PC-3 (cell line): ENCODE data around the gene CCDC169. TPM values are rescaled to one million over a fixed set of nuclear protein-coding genes. Genes with fewer than 3 reads are reported as not detected.

Source experiments
- ATAC-seq: fragments of 200-7000 bp; cut with Tn5 transposase; 2 replicates; pipeline ENCODE4 v1.9.1; 2020; ENCODE audit warnings: mild to moderate bottlenecking, moderate library complexity
- BruUV-seq: library from RNA; stranded (reverse); fragments of 400-500 nt; replicated peaks from 2 replicates; lab custom pipeline; 2021; lab: Mats Ljungman, UMichigan
- CTCF ChIA-PET: fragments of 300-600 bp; sonication (Branson Sonifier 250); formaldehyde crosslinking; loops from one replicate; lab custom pipeline; 2022; ENCODE audit warnings: antibody characterized with exemption; lab: Charles Lee
- POLR2A ChIA-PET: fragments of 300-600 bp; sonication (Branson Sonifier 250); formaldehyde crosslinking; loops from one replicate; lab custom pipeline; 2022; ENCODE audit warnings: antibody characterized with exemption; ENCODE audit not compliant: unreplicated experiment; lab: Charles Lee
- DNase-seq: peaks from one replicate; pipeline ENCODE4 v3.0.0-alpha.2; 2015
- H2AFZ ChIP-seq: fragments of 300-600 bp; sonication (generic); 2 replicates; pipeline ENCODE4 v1.6.0; 2016; ENCODE audit warnings: antibody characterized with exemption, low read length
- H3F3A ChIP-seq: fragments of 300-600 bp; sonication (generic); one replicate; pipeline ENCODE4 v1.6.0; 2017; ENCODE audit warnings: antibody characterized with exemption, low read length, control low read depth, mild to moderate bottlenecking; ENCODE audit not compliant: unreplicated experiment
- H3K27ac ChIP-seq: fragments of 300-600 bp; sonication (generic); 2 replicates; pipeline ENCODE4 v1.5.1; 2016; ENCODE audit warnings: mild to moderate bottlenecking, low read length
- H3K27me3 ChIP-seq: fragments of 300-600 bp; sonication (generic); 2 replicates; pipeline ENCODE4 v1.6.1; 2016; ENCODE audit warnings: low read length, mixed read lengths
- H3K36me3 ChIP-seq: fragments of 300-600 bp; sonication (generic); 2 replicates; pipeline ENCODE4 v1.6.1; 2016; ENCODE audit warnings: low read depth, mixed run types, low read length, mixed read lengths
- H3K4me1 ChIP-seq: fragments of 300-600 bp; sonication (generic); 2 replicates; pipeline ENCODE4 v1.5.1; 2016; ENCODE audit warnings: low read length; ENCODE audit not compliant: insufficient read depth
- H3K4me2 ChIP-seq: fragments of 300-600 bp; sonication (generic); 2 replicates; pipeline ENCODE4 v1.6.0; 2016; ENCODE audit warnings: low read length
- H3K4me3 ChIP-seq: fragments of 300-600 bp; sonication (generic); 2 replicates; pipeline ENCODE4 v1.5.1; 2016; ENCODE audit warnings: mild to moderate bottlenecking, low read length, mixed read lengths
- H3K79me2 ChIP-seq: fragments of 300-600 bp; sonication (generic); 2 replicates; pipeline ENCODE4 v1.6.1; 2017; ENCODE audit warnings: low read length, mixed read lengths
- H3K9ac ChIP-seq: fragments of 300-600 bp; sonication (generic); 2 replicates; pipeline ENCODE4 v1.6.0; 2016; ENCODE audit warnings: mild to moderate bottlenecking, low read length
- H3K9me2 ChIP-seq: fragments of 300-600 bp; sonication (generic); replicated peaks from 2 replicates; pipeline ENCODE4 v1.6.1; 2016; ENCODE audit warnings: mixed run types, low read length, mixed read lengths
- H3K9me3 ChIP-seq: fragments of 300-600 bp; sonication (generic); 2 replicates; pipeline ENCODE4 v1.6.1; 2016; ENCODE audit warnings: low read length, mixed read lengths
- H4K20me1 ChIP-seq: fragments of 300-600 bp; sonication (generic); 2 replicates; pipeline ENCODE4 v1.6.1; 2016; ENCODE audit warnings: low read length, mixed read lengths
- EZH2 ChIP-seq: fragments of 300-600 bp; sonication (generic); IDR thresholded peaks from one replicate; pipeline ENCODE4 v1.6.1; 2017; ENCODE audit warnings: antibody characterized with exemption, mild to moderate bottlenecking, low read length; ENCODE audit not compliant: unreplicated experiment
- EZH2phosphoT487 ChIP-seq: fragments of 300-600 bp; sonication (generic); IDR thresholded peaks from 2 replicates; pipeline ENCODE4 v1.6.1; 2018; ENCODE audit warnings: mild to moderate bottlenecking, antibody characterized with exemption, low read length, borderline replicate concordance
- intact Hi-C: fragments of 100-400 bp; cut with micrococcal nuclease; formaldehyde crosslinking; loops from 2 replicates; pipeline ENCODE4 v1.9.0; 2023
- total RNA-seq: library from RNA; depleted of rRNA; stranded (reverse); fragments of >200 nt; gene quantifications from 2 replicates; pipeline ENCODE4 v1.2.3, GENCODE V29; 2014
- TF ChIP-seq, protein P1 (sequence below): fragments of 300-600 bp; sonication (generic); conservative IDR thresholded peaks from 2 replicates; pipeline ENCODE4 v1.5.1; 2017; ENCODE audit warnings: antibody characterized with exemption, low read depth, mild to moderate bottlenecking, low read length

The CCDC169 gene
- total RNA-seq, 1 experiment from 2014 or later: 0.69 TPM

DNA sequence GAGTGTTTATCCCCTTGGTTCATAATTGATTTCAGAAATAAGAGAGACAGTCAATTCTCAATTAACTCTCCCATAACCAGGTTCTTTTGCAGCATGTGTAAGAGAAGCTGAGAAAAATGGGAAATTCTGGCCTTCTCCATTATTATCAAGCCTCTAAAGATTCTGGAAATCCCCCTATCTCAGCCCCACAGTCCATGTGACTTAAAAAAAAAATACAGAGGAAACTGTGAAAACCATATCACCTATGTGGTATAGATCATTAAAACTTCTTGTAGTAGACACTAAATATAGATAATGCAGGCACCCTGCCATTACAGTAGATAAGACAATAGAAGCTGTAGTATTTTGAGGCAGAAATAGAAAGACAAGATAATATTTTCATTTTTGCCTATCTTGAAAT, 48.9 kb downstream of the CCDC169 start:
- no peaks in the 10 kb centered on the region for H3F3A ChIP-seq
- ChIA-PET CTCF (no interaction called here), POLR2A (no interaction called here)
- H3K36me3 ChIP-seq: no peaks in the 10 kb centered on the region
- no peak overlapping the region for H2AFZ ChIP-seq
- no peak overlapping the region for H3K27ac ChIP-seq
- no peak for DNase-seq
- TF ChIP-seq, protein P1, sequence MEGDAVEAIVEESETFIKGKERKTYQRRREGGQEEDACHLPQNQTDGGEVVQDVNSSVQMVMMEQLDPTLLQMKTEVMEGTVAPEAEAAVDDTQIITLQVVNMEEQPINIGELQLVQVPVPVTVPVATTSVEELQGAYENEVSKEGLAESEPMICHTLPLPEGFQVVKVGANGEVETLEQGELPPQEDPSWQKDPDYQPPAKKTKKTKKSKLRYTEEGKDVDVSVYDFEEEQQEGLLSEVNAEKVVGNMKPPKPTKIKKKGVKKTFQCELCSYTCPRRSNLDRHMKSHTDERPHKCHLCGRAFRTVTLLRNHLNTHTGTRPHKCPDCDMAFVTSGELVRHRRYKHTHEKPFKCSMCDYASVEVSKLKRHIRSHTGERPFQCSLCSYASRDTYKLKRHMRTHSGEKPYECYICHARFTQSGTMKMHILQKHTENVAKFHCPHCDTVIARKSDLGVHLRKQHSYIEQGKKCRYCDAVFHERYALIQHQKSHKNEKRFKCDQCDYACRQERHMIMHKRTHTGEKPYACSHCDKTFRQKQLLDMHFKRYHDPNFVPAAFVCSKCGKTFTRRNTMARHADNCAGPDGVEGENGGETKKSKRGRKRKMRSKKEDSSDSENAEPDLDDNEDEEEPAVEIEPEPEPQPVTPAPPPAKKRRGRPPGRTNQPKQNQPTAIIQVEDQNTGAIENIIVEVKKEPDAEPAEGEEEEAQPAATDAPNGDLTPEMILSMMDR: no peak
- no peak for TF ChIP-seq EZH2phosphoT487
- TF ChIP-seq EZH2: no peak
- no TSS peak for BruUV-seq
- H3K27me3 ChIP-seq: no peaks in the 10 kb centered on the region; the same call in 1 of the 2 replicates
- intact Hi-C loops: no loop called here
- H3K4me3 ChIP-seq: no peak overlapping the region
- H3K4me1 ChIP-seq: peaks cover 16% of the 10 kb centered on the region
- no peaks in the 10 kb centered on the region for H3K79me2 ChIP-seq
- no peaks in the 10 kb centered on the region for H3K9me2 ChIP-seq
- H3K9me3 ChIP-seq: no peaks in the 10 kb centered on the region
- H4K20me1 ChIP-seq: no peaks in the 10 kb centered on the region
- no peak overlapping the region for H3K4me2 ChIP-seq
- no peak for ATAC-seq
- H3K9ac ChIP-seq: no peak overlapping the region

DNA sequence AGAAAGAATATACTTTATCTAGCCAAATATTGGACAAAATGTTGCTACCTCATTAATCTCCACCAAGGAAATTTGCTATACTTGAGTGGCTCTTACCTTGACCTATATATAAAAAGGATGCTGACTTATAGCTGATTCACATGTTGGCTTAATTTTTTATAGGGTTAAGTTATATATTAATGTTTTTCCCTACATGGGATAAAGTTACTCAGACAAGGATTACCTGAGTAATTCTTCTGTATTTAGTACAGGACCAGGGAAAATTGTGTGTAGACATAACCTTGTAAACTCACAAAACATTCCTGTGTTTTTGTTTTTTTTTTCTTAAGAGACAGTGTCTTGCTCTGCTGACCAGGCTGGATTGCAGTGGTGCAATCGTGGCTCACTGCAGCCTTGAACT, 52.6 kb downstream of the CCDC169 start:
- ATAC-seq: peak; percentile 74
- intact Hi-C loops: no loop called here

DNA sequence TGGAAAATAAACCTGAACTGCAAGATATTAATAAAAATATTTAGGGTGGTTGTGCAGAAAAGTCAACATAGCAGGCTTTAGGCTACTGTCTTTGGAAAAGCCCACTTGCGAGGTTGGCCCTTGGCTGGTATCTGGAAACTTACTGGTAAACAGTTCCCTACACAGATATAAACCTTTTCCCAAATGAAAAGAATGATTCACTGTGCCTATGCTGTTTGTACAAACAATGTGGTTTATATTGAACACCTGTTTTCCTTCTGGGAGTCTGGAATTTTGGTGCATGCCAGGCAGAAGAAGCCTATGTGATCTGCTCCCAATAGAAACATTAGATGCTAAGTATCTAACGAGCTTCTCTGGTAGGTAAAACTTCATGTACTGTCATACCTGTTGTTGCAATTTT, 53.5 kb downstream of the CCDC169 start:
- H3K4me1 ChIP-seq: peaks cover 26% of the 10 kb centered on the region
- no peaks in the 10 kb centered on the region; the same call in 1 of the 2 replicates for H3K27me3 ChIP-seq
- no peaks in the 10 kb centered on the region for H4K20me1 ChIP-seq
- intact Hi-C loops: no loop called here
- H2AFZ ChIP-seq: no peak overlapping the region
- POLR2A ChIA-PET: no interaction called here
- no TSS peak for BruUV-seq
- H3K9me2 ChIP-seq: no peaks in the 10 kb centered on the region
- H3K27ac ChIP-seq: peak overlapping the region; percentile 61
- H3F3A ChIP-seq: no peaks in the 10 kb centered on the region
- peak overlapping the region; percentile 39 for H3K4me2 ChIP-seq
- H3K79me2 ChIP-seq: no peaks in the 10 kb centered on the region
- H3K4me3 ChIP-seq: no peak overlapping the region
- H3K9ac ChIP-seq: no peak overlapping the region
- CTCF ChIA-PET: interaction anchor here (0.7 kb wide), 1 partner anchor 115 kb away, joined by 4 read pairs; no protein-coding TSS in a partner anchor
- ATAC-seq (peak; percentile 66), DNase-seq (peak; percentile 64)
- no peaks in the 10 kb centered on the region for H3K9me3 ChIP-seq
- H3K36me3 ChIP-seq: no peaks in the 10 kb centered on the region
- TF ChIP-seq EZH2 (no peak), EZH2phosphoT487 (no peak)
- TF ChIP-seq, protein P1: no peak

More for the DNA sequence above, 52.6 kb downstream of the CCDC169 start:
- DNase-seq: peak; percentile 69
- Histone ChIP-seq H3K9ac (no peak overlapping the region), H3K27ac (peak overlapping the region; percentile 49), H3K4me3 (no peak overlapping the region), H2AFZ (no peak overlapping the region), H3K79me2 (no peaks in the 10 kb centered on the region), H3K27me3 (no peaks in the 10 kb centered on the region; the same call in 1 of the 2 replicates), H3K36me3 (no peaks in the 10 kb centered on the region), H3K9me3 (no peaks in the 10 kb centered on the region), H3F3A (no peaks in the 10 kb centered on the region), H3K4me1 (peaks cover 26% of the 10 kb centered on the region), H3K4me2 (no peak overlapping the region), H3K9me2 (no peaks in the 10 kb centered on the region), H4K20me1 (no peaks in the 10 kb centered on the region)
- POLR2A ChIA-PET: no interaction called here
- TF ChIP-seq EZH2 (no peak), EZH2phosphoT487 (no peak)
- TF ChIP-seq, protein P1: no peak
- BruUV-seq: no TSS peak
- CTCF ChIA-PET: no interaction called here
